HUES6 (cell line): ENCODE results near the gene GPC6.

Source experiments
- H3K27ac ChIP-seq: 2 replicates; pipeline ENCODE4 v1.7.0; 2013; ENCODE audit warnings: low read depth, mild to moderate bottlenecking, low read length, inconsistent platforms
- H3K27me3 ChIP-seq: 2 replicates; pipeline ENCODE4 v1.6.1; 2013; ENCODE audit warnings: low read length; ENCODE audit not compliant: control insufficient read depth, insufficient read depth
- H3K36me3 ChIP-seq: 2 replicates; pipeline ENCODE4 v1.6.1; 2013; ENCODE audit warnings: low read length; ENCODE audit not compliant: control insufficient read depth, insufficient read depth
- H3K4me1 ChIP-seq: 2 replicates; pipeline ENCODE4 v1.6.1; 2013; ENCODE audit warnings: low read length; ENCODE audit not compliant: control insufficient read depth, insufficient read depth
- H3K4me3 ChIP-seq: 2 replicates; pipeline ENCODE4 v1.5.1; 2013; ENCODE audit warnings: low read depth, low read length
- H3K9ac ChIP-seq: one replicate; pipeline ENCODE4 v1.6.1; 2013; ENCODE audit warnings: mild to moderate bottlenecking, low read length
- H3K9me3 ChIP-seq: 2 replicates; pipeline ENCODE4 v1.6.1; 2013; ENCODE audit warnings: low read depth, low read length; ENCODE audit not compliant: control insufficient read depth, insufficient read depth

Gene GPC6

DNA sequence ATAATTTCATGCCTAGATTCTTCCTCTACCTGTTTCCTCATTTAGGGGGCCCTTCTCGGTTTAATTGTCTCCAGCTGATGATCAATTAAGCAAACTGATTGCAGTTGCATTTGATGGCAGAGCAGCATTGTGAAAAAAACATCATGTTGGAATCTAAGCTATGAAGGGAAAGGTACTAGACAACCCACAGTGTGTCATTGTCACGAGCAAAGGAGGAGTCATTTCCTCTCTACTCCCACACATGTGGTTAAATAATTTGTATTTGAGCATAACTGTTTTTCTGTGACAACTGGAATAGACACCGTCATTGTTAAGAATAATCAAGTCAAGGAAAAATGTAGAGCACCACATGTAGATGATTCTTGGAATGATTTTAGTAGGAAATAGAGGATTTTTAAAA is 1012.5 kb downstream of the GPC6 start:
- H3K9ac ChIP-seq: no peak overlapping the region
- no peaks in the 10 kb centered on the region for H3K27me3 ChIP-seq
- no peaks in the 10 kb centered on the region for H3K9me3 ChIP-seq
- no peak overlapping the region for H3K4me3 ChIP-seq
- no peaks in the 10 kb centered on the region for H3K4me1 ChIP-seq
- no peak overlapping the region for H3K27ac ChIP-seq
- H3K36me3 ChIP-seq: no peaks in the 10 kb centered on the region

DNA sequence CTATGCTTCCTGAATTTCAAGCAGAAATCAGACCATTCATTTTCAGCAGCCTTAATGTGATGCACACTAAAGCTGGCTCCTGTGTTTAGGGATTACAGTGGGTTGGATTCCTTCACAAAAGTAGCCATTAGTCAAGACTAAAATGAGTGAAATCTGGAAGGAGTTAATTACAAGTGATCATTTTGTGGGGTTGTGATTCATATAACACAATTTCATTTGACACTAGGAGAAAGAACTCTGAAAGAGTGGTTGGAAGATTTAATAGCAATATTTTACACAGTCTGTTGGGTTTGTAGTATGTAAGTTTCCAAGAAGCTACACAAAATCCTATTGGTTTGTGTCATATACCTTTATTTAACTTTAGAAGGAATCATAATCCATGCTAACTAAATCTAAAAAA is 1015.9 kb downstream of the GPC6 start:
- Histone ChIP-seq H3K4me3 (no peak overlapping the region), H3K27ac (no peak overlapping the region), H3K27me3 (no peaks in the 10 kb centered on the region), H3K4me1 (no peaks in the 10 kb centered on the region), H3K36me3 (no peaks in the 10 kb centered on the region), H3K9me3 (peaks cover 4% of the 10 kb centered on the region; the same call in 1 of the 2 replicates), H3K9ac (no peak overlapping the region)

- Histone ChIP-seq H3K4me1 (peaks cover under 1% of the 10 kb centered on the region; the same call in 1 of the 2 replicates), H3K9ac (no peak overlapping the region)
Measured at GRCh38 chr13:94243551-94243950, 1016.9 kb downstream of the GPC6 start.

DNA sequence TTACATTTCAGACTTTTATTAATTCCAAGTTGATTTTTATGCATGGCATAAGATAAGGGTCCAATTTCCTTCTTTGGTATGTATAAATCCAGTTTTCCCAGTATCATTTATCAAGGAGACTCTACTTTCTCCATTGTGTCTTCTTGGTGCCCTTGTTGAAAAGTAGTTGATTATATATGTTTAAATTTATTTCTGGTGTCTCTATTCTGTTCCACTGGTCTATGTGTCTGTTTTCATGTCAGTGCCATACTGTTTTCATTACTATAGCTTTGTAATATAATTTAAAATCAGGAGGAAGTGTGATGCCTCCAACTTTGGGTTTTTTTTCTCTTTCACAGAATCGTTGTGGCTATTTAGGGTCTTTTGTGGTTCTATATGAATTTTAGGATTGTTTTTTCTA is 1019.9 kb downstream of the GPC6 start:
- Histone ChIP-seq H3K4me1 (peaks cover 14% of the 10 kb centered on the region; the same call in 1 of the 2 replicates), H3K9ac (no peak overlapping the region), H3K4me3 (no peak overlapping the region), H3K27me3 (no peaks in the 10 kb centered on the region), H3K9me3 (peaks cover 4% of the 10 kb centered on the region; the same call in 1 of the 2 replicates), H3K27ac (no peak overlapping the region), H3K36me3 (no peaks in the 10 kb centered on the region)

More at GRCh38 chr13:94243551-94243950, 1016.9 kb downstream of the GPC6 start:
- H3K36me3 ChIP-seq: no peaks in the 10 kb centered on the region
- H3K27me3 ChIP-seq: no peaks in the 10 kb centered on the region
- no peak overlapping the region for H3K4me3 ChIP-seq
- no peak overlapping the region for H3K27ac ChIP-seq
- H3K9me3 ChIP-seq: peaks cover 4% of the 10 kb centered on the region; the same call in 1 of the 2 replicates

DNA sequence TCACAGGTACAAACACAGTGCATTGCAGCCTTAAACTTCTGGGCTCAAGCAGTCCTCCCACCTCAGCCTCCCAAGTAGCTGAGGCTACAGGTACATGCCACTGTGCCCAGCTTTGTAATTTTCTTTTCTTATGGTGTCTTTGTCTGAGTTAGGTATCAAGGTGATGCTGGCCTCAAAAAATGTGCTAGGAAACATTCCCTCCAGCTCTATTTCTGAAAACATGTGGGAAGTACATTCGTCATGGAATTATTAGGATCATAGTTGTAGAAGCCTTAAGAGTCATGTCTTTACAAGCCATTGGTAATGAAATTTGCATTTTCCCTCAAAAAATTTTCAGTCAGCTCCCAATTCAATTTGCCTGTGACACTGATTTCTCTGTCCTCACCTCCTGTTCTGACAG is 1021.3 kb downstream of the GPC6 start:
- Histone ChIP-seq H3K4me3 (no peak overlapping the region), H3K4me1 (peaks cover 14% of the 10 kb centered on the region; the same call in 1 of the 2 replicates), H3K36me3 (no peaks in the 10 kb centered on the region), H3K27ac (no peak overlapping the region), H3K9me3 (peaks cover 4% of the 10 kb centered on the region; the same call in 1 of the 2 replicates), H3K27me3 (no peaks in the 10 kb centered on the region), H3K9ac (no peak overlapping the region)

- H3K27ac ChIP-seq: no peak overlapping the region
Measured at GRCh38 chr13:94248454-94249228, 1022.0 kb downstream of the GPC6 start.

GRCh38 chr13:94249512-94249911 is 1022.9 kb downstream of the GPC6 start:
- Histone ChIP-seq H3K36me3 (no peaks in the 10 kb centered on the region), H3K27me3 (no peaks in the 10 kb centered on the region), H3K9ac (no peak overlapping the region), H3K27ac (no peak overlapping the region), H3K4me3 (no peak overlapping the region), H3K9me3 (peaks cover 4% of the 10 kb centered on the region; the same call in 1 of the 2 replicates), H3K4me1 (peaks cover 14% of the 10 kb centered on the region; the same call in 1 of the 2 replicates)

More at GRCh38 chr13:94248454-94249228, 1022.0 kb downstream of the GPC6 start:
- peaks cover 14% of the 10 kb centered on the region; the same call in 1 of the 2 replicates for H3K4me1 ChIP-seq
- H3K36me3 ChIP-seq: no peaks in the 10 kb centered on the region
- peaks cover 4% of the 10 kb centered on the region; the same call in 1 of the 2 replicates for H3K9me3 ChIP-seq
- no peak overlapping the region for H3K4me3 ChIP-seq
- H3K27me3 ChIP-seq: no peaks in the 10 kb centered on the region
- no peak overlapping the region for H3K9ac ChIP-seq

DNA sequence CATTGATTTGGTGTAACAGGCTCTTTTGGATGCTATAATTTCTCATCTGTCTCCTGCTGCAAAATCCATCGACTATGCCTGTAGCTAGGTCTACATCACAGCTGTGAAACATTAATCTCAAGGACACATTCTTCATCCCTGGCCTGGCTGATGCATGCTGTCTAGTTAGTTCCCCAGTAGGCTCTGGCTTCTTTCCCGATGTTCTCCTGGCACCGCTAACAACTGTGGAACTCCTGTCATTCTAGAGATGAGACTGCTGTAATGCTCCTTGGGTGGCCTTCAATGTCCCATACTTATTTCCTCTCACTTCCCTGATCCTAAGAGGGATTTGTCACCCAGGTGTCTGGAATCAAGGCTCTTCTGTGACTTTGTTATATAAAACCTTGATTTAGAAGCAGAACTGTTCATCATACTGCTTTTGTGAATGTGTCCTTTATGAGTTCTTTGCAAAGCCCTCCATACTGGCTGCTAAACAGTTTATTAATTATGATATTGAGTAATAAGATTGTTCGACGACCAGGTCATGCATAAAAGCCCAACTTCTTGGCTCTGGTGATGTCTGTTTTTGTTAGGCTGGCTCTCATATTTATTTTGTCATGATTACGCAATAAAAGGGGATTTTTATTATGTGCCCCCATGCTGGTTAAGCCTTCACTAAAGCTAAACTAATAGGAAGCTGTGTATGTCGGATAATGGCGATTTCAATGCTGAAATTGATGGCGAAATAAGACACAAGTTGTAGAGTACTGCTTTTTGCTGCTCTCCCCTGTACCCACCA is 1025.4 kb downstream of the GPC6 start:
- Histone ChIP-seq H3K9ac (no peak overlapping the region), H3K9me3 (no peaks in the 10 kb centered on the region), H3K36me3 (no peaks in the 10 kb centered on the region), H3K4me3 (no peak overlapping the region), H3K4me1 (peaks cover 14% of the 10 kb centered on the region; the same call in 1 of the 2 replicates), H3K27ac (no peak overlapping the region), H3K27me3 (no peaks in the 10 kb centered on the region)

DNA sequence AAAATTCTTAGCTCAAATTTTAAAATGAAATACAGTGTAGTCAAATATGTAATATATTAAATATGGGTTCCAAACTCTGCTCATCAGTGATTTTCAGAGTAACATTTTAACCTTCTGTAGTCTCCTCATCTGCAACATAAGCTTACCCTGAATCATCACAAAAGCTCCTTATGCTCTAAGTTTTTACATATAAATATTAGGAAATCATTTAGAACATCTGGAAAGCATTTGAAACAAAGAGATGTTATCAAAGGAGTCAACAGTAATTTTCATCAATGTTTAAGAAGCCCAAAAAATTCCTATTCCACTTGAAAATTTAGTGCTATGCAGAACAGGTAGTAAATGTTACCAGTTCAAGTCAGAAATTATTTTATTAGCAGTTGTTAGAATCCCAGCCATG is 1028.1 kb downstream of the GPC6 start:
- Histone ChIP-seq H3K27ac (no peak overlapping the region), H3K4me1 (peaks cover 1% of the 10 kb centered on the region; the same call in 1 of the 2 replicates), H3K36me3 (no peaks in the 10 kb centered on the region), H3K9ac (no peak overlapping the region), H3K27me3 (no peaks in the 10 kb centered on the region), H3K4me3 (no peak overlapping the region), H3K9me3 (no peaks in the 10 kb centered on the region)

DNA sequence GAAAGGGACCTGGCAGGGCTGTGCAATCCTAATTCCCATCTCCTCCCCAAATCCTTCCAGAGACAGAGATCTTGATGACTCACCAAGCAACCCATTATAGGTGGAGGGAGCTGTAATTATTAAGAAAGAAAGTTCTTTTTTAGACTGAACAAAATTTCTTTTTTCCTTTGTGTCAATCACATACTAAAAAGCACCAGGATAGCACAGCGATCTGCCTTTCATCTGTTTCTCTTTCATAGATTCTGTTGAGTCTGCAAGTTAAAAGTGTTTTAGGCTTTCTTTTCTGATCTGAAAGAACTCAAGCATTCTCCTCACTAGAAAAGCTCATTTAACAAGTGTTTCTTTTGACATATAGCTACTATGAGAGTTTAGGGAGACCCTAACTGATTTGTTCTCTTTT is 1030.1 kb downstream of the GPC6 start:
- H3K4me3 ChIP-seq: no peak overlapping the region
- no peaks in the 10 kb centered on the region for H3K9me3 ChIP-seq
- no peaks in the 10 kb centered on the region for H3K4me1 ChIP-seq
- no peaks in the 10 kb centered on the region for H3K27me3 ChIP-seq
- no peak overlapping the region for H3K9ac ChIP-seq
- H3K36me3 ChIP-seq: no peaks in the 10 kb centered on the region
- no peak overlapping the region for H3K27ac ChIP-seq

GRCh38 chr13:94259984-94260383 is 1033.4 kb downstream of the GPC6 start:
- Histone ChIP-seq H3K9ac (no peak overlapping the region), H3K9me3 (no peaks in the 10 kb centered on the region), H3K4me1 (no peaks in the 10 kb centered on the region), H3K27ac (no peak overlapping the region), H3K36me3 (no peaks in the 10 kb centered on the region), H3K27me3 (no peaks in the 10 kb centered on the region), H3K4me3 (no peak overlapping the region)
